Measurements from ENCODE around the gene GRPEL1. TPM values are rescaled to one million over a fixed set of nuclear protein-coding genes. Genes with fewer than 3 reads are reported as not detected.

Gene GRPEL1
- polyA plus RNA-seq, 1 donor from 2014 or later = 28.5 TPM

DNA sequence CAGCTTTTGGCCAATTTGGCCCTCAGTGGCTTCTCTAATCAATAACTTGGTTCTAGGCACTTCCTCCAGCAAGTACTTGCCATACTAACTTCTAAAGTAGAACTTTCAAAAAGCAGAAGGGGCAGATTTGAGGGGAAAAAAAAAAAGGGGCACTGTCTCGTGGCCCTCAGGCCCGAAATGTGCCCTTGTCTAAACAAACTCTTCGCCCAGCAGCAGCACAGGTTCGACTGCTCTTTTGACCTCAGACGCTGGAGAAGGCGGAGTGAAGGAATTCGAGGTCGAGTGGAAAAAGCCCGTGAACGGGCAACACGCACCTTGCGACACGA, 775 bp downstream of the GRPEL1 start:
- H2AFZ ChIP-seq (ENCODE audit: low read depth, low read length) = no peak overlapping the region
- H3K27me3 ChIP-seq (ENCODE audit: insufficient read depth, low read depth, low read length) = no peaks in the 10 kb centered on the region
- peak overlapping the region; percentile 80 for H3K4me2 ChIP-seq (ENCODE audit: low read length)
- no peaks in the 10 kb centered on the region for H3K9me2 ChIP-seq (ENCODE audit: insufficient read depth, low read length)
- no peaks in the 10 kb centered on the region for H3K9me3 ChIP-seq (ENCODE audit: low read length)
- peaks cover 12% of the 10 kb centered on the region for H3K79me2 ChIP-seq (replicated peaks; ENCODE audit: insufficient read depth, low read length)
- peaks cover 6% of the 10 kb centered on the region for H3K36me3 ChIP-seq (ENCODE audit: insufficient read depth, low read length)
- H3K9ac ChIP-seq (ENCODE audit: low read length) = peak overlapping the region; percentile 75
- no peak for TF ChIP-seq EZH2 (IDR thresholded peaks at IDR 0.05; ENCODE audit: borderline replicate concordance, insufficient read depth, low read length, poor library complexity, severe bottlenecking)
- no peak for TF ChIP-seq MXI1 (conservative IDR thresholded peaks at IDR 0.05; ENCODE audit: poor library complexity, severe bottlenecking)
- TF ChIP-seq TAF1 (IDR thresholded peaks at IDR 0.05; ENCODE audit: low read depth) = no peak
- TF ChIP-seq RAD21 (conservative IDR thresholded peaks at IDR 0.05) = no peak
- TF ChIP-seq, protein P1, sequence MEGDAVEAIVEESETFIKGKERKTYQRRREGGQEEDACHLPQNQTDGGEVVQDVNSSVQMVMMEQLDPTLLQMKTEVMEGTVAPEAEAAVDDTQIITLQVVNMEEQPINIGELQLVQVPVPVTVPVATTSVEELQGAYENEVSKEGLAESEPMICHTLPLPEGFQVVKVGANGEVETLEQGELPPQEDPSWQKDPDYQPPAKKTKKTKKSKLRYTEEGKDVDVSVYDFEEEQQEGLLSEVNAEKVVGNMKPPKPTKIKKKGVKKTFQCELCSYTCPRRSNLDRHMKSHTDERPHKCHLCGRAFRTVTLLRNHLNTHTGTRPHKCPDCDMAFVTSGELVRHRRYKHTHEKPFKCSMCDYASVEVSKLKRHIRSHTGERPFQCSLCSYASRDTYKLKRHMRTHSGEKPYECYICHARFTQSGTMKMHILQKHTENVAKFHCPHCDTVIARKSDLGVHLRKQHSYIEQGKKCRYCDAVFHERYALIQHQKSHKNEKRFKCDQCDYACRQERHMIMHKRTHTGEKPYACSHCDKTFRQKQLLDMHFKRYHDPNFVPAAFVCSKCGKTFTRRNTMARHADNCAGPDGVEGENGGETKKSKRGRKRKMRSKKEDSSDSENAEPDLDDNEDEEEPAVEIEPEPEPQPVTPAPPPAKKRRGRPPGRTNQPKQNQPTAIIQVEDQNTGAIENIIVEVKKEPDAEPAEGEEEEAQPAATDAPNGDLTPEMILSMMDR (IDR thresholded peaks at IDR 0.05; ENCODE audit: poor library complexity, severe bottlenecking) = no peak
- no peaks in the 10 kb centered on the region for H4K20me1 ChIP-seq (ENCODE audit: insufficient read depth)
- no peak overlapping the region for H3K27ac ChIP-seq (ENCODE audit: low read length)
- no peaks in the 10 kb centered on the region for H3F3A ChIP-seq (ENCODE audit: insufficient read depth, low read length, poor library complexity, severe bottlenecking)
- peak overlapping the region; percentile 98 for H3K4me3 ChIP-seq (ENCODE audit: low read length)

- Histone ChIP-seq H3K4me2 (ENCODE audit: low read length) (peak overlapping the region; percentile 80), H4K20me1 (ENCODE audit: insufficient read depth) (no peaks in the 10 kb centered on the region), H3F3A (ENCODE audit: insufficient read depth, low read length, poor library complexity, severe bottlenecking) (no peaks in the 10 kb centered on the region), H2AFZ (ENCODE audit: low read depth, low read length) (no peak overlapping the region), H3K27ac (ENCODE audit: low read length) (no peak overlapping the region), H3K36me3 (ENCODE audit: insufficient read depth, low read length) (peaks cover 6% of the 10 kb centered on the region), H3K9me3 (ENCODE audit: low read length) (no peaks in the 10 kb centered on the region), H3K27me3 (ENCODE audit: insufficient read depth, low read depth, low read length) (no peaks in the 10 kb centered on the region), H3K9ac (ENCODE audit: low read length) (no peak overlapping the region), H3K79me2 (replicated peaks; ENCODE audit: insufficient read depth, low read length) (peaks cover 12% of the 10 kb centered on the region), H3K4me3 (ENCODE audit: low read length) (peak overlapping the region; percentile 98), H3K9me2 (ENCODE audit: insufficient read depth, low read length) (no peaks in the 10 kb centered on the region)
- TF ChIP-seq MXI1 (conservative IDR thresholded peaks at IDR 0.05; ENCODE audit: poor library complexity, severe bottlenecking) = no peak
- TF ChIP-seq TAF1 (IDR thresholded peaks at IDR 0.05; ENCODE audit: low read depth) = no peak
- TF ChIP-seq EP300 (conservative IDR thresholded peaks at IDR 0.05; ENCODE audit: poor library complexity, severe bottlenecking) = no peak
- TF ChIP-seq, protein P1 (IDR thresholded peaks at IDR 0.05; ENCODE audit: poor library complexity, severe bottlenecking) = no peak
- no peak for TF ChIP-seq REST (IDR thresholded peaks at IDR 0.05; ENCODE audit: borderline replicate concordance)
- no peak for TF ChIP-seq RAD21 (conservative IDR thresholded peaks at IDR 0.05)
- TF ChIP-seq POLR2AphosphoS5 (IDR thresholded peaks at IDR 0.05) = no peak
- no peak for TF ChIP-seq SMC3 (conservative IDR thresholded peaks at IDR 0.05; ENCODE audit: poor library complexity)
- no peak for TF ChIP-seq EZH2 (IDR thresholded peaks at IDR 0.05; ENCODE audit: borderline replicate concordance, insufficient read depth, low read length, poor library complexity, severe bottlenecking)
These were observed 1.4 kb downstream of the GRPEL1 start for GRCh38 chr4:7066493-7066892.

All from neural cell (in vitro differentiated cells).